ENCODE results near the gene SUSD1. TPM values are rescaled to one million over a fixed set of nuclear protein-coding genes. Genes with fewer than 3 reads are reported as not detected.

Gene SUSD1
- total RNA-seq, 6 donors from 2014 or later, result 15.5 to 29.5 (median 20.4) TPM

DNA sequence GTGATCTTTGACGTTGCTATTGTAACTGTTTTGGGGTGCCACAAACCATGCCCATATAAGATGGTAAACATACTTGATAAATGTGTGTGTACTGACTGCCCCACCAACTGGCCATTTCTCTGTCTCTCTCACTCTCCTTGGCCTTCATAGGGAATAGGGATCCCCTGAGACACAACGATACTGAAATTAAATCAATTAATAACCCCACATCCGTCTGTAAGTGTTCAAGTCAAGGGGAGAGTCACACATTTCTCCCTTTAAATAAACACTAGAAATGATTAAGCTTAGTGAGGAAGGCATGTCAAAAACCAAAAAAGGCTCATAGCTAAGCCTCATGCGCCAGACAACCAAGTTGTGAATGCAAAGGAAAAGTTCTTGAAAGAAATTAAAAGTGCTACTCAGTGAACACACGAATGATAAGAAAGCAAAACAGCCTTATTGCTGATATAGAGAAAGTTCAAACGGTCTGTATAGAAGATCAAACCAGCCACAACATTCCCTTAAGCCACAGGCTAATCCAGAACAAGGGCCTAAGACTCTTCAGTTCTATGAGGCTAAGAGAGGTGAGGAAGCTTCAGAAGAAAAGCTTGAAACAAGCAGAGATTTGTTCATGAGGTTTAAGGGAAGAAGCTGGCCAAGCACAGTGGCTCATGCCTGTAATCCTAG, 167.4 kb downstream of the SUSD1 start:
- Histone ChIP-seq H3K4me3 (no peak overlapping the region), H3K9me3 (no peaks in the 10 kb centered on the region), H3K36me3 (no peaks in the 10 kb centered on the region), H3K27ac (no peak overlapping the region), H3K4me1 (peaks cover 9 to 15% (median 12%) of the 10 kb centered on the region in 4 donors), H3K27me3 (no peaks in the 10 kb centered on the region)
- ATAC-seq (ENCODE audit: low FRiP score in 2 of 2) (no peak), DNase-seq (no peak)
- WGBS, 2 donors, result 53 to 66% methylated on average over 6 of the region's 6 CpGs
- TF ChIP-seq, protein P1, sequence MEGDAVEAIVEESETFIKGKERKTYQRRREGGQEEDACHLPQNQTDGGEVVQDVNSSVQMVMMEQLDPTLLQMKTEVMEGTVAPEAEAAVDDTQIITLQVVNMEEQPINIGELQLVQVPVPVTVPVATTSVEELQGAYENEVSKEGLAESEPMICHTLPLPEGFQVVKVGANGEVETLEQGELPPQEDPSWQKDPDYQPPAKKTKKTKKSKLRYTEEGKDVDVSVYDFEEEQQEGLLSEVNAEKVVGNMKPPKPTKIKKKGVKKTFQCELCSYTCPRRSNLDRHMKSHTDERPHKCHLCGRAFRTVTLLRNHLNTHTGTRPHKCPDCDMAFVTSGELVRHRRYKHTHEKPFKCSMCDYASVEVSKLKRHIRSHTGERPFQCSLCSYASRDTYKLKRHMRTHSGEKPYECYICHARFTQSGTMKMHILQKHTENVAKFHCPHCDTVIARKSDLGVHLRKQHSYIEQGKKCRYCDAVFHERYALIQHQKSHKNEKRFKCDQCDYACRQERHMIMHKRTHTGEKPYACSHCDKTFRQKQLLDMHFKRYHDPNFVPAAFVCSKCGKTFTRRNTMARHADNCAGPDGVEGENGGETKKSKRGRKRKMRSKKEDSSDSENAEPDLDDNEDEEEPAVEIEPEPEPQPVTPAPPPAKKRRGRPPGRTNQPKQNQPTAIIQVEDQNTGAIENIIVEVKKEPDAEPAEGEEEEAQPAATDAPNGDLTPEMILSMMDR (IDR thresholded peaks at IDR 0.05), result no peak

DNA sequence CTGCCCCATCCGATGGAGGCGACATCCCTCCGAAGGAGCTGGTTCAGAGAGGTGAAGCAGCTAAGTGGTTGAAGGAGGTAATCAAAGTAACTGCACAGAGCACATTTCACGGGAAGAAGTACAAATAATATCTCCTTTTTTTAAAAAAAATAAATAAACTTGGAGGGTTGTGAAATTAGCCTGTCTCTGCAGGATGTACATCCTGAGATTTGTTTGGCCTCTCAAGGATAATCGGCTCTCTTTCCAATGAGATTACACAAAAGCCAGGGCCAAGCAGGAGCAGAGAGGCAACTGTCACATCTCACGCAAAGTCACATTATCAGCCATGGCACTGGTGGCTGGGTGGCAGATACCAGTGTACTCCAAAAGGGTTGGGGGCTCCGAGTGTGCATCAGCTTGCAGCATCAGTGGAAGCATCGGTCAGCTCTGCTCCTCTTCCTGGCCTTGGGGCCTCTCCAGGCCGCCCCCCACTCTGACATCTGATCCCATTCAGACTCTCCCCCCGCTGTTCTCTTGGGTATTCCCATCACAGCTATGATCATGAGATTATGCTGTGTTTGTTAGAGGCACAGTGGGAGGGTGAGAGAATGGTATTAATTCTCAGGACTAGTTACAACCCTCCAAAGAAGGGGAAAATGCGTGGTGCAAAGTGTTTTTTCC, 168.6 kb downstream of the SUSD1 start:
- no peak for ATAC-seq (ENCODE audit: low FRiP score in 2 of 2)
- WGBS, 2 donors, result 82 to 84% methylated on average over 11 of the region's 11 CpGs

DNA sequence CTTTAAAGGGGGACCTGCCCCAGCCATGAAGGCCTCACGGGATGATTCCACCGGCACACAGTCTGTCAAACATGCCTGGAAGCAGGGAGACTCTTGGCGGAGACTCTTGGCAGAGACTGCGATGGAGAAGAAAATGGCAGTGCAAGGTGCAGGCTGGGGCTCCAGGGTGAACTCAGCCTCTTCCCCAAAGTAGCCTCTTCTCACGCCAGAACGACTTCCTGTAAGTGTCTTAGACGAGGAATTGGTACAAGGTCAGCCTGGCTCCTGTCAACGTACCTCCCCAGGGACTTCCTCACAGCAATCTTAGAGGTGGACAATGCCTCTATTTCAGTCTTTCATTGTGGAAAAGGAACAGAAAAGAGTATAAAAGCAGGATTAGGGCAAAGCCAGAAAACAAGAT, 169.2 kb downstream of the SUSD1 start:
- Histone ChIP-seq H3K4me3 (no peak overlapping the region), H3K9me3 (no peaks in the 10 kb centered on the region), H3K27me3 (no peaks in the 10 kb centered on the region), H3K4me1 (peaks cover 0 to 4% (median 1%) of the 10 kb centered on the region in 4 donors), H3K36me3 (no peaks in the 10 kb centered on the region), H3K27ac (no peak overlapping the region)
- DNase-seq, result no peak
- WGBS, 2 donors, result 70% methylated on average over 8 of the region's 8 CpGs
- TF ChIP-seq, protein P1 (IDR thresholded peaks at IDR 0.05), result no peak
- TF ChIP-seq EP300 (IDR thresholded peaks at IDR 0.05) (no peak), POLR2AphosphoS5 (IDR thresholded peaks at IDR 0.05) (no peak), POLR2A (IDR thresholded peaks at IDR 0.05) (no peak)
- ATAC-seq (ENCODE audit: low FRiP score in 2 of 2), result no peak

More for the DNA sequence above, 168.6 kb downstream of the SUSD1 start:
- H3K9me3 ChIP-seq, result no peaks in the 10 kb centered on the region
- H3K27ac ChIP-seq, result no peak overlapping the region
- H3K4me3 ChIP-seq, result no peak overlapping the region
- H3K4me1 ChIP-seq, result peaks cover 0 to 7% (median 1%) of the 10 kb centered on the region in 4 donors
- no peaks in the 10 kb centered on the region for H3K36me3 ChIP-seq
- no peaks in the 10 kb centered on the region for H3K27me3 ChIP-seq
- TF ChIP-seq POLR2AphosphoS5 (IDR thresholded peaks at IDR 0.05), result no peak
- TF ChIP-seq, protein P1 (IDR thresholded peaks at IDR 0.05), result no peak
- TF ChIP-seq EP300 (IDR thresholded peaks at IDR 0.05), result no peak
- no peak for TF ChIP-seq POLR2A (IDR thresholded peaks at IDR 0.05)
- no peak for DNase-seq

DNA sequence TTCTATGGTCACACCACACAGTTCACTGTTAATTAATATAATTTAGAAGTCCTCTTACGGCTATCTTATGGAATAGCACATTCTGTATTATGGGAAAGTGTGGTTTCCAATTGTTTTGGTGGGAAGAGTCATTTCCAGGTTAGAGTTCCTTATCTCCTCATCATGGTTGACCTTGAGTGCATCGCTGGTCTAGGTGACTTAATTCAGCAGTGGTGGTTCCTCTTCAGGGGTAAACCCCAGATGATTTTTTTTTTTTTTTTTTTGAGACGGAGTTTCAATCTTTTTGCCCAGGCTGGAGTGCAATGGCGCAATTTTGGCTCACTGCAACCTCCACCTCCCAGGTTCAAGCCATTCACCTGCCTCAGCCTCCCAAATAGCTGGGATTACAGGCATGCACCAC, 171.6 kb downstream of the SUSD1 start:
- Histone ChIP-seq H3K27me3 (no peaks in the 10 kb centered on the region), H3K36me3 (no peaks in the 10 kb centered on the region), H3K4me3 (no peak overlapping the region), H3K9me3 (no peaks in the 10 kb centered on the region), H3K27ac (no peak overlapping the region), H3K4me1 (peaks cover 0 to 4% (median 1%) of the 10 kb centered on the region in 4 donors)
- ATAC-seq (ENCODE audit: low FRiP score in 2 of 2) (no peak), DNase-seq (no peak)
- TF ChIP-seq, protein P1 (IDR thresholded peaks at IDR 0.05), result no peak
- TF ChIP-seq POLR2A (IDR thresholded peaks at IDR 0.05), result no peak
- TF ChIP-seq EP300 (IDR thresholded peaks at IDR 0.05), result no peak
- no peak for TF ChIP-seq POLR2AphosphoS5 (IDR thresholded peaks at IDR 0.05)
- WGBS, 2 donors, result 91 to 97% methylated on average over 4 of the region's 4 CpGs

Measured in upper lobe of left lung (tissue), 6 donors.